COLO829 (cell line): Measurements from ENCODE around the gene NAV3.
"Not testable (repeated sequence)": the region's sequence is repeated elsewhere in the genome, so short reads cannot be mapped to it uniquely, and the experiment has no call there.

Experiments
- DNase-seq: peaks from one replicate; pipeline ENCODE4 v3.0.0; 2012; ENCODE audit warnings: low spot score

NAV3 gene

DNA sequence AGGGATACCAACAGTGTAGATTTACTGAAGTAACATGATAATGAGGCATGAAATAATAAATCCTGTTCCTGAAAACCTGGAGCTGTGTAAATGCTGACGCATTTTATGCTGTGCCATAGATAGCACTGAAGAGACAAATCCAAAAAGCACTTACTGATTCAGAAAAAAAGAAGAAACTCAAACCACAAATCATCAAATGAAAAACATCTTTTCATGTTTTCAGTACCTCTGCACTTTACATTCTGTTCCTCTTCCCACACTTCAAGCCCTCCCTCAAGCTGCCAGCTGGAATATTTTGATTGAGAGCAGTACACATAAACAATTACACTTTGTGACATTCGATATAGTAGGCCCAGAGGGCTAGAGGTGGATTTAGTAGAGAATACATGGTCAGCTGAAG, 362.3 kb downstream of the NAV3 start:
- DNase-seq: no peak

DNA sequence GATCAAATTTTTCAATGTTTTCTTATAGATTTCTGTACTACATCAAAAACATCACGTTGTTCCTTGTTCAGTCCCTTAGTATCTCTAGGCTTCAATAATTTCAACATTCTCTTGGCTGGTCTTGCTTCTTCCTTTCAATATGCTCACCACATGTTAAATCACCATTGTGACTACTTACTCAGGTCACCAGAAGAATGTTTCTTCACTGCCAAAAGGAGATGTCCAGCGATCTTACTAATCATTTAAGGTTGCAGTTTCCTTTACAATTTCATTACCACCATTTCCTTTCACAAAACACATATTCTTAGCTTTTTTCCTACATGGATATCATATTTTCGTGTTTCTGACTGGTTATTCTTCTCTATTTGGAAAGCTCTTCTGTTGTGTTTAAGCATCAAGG, 363.8 kb downstream of the NAV3 start:
- DNase-seq: no peak

DNA sequence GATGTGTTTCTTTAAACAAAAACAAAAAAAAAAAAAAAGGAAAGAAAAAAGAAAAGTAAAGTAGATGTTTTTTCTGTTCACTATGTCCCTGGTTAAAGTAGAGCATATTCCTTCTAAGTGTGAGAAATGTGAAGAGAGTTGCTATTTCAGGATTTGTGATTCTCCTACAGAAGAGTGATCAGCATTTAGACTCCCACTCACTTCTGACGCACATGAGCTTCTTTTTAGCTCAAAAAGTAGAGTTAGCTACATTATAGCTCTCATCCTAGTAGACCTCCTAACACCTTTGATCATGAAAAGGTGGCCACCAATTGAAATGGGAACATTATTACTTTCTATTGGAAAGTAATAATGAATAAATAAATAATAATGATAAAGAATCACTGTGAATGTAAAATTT, 368.2 kb downstream of the NAV3 start:
- no peak for DNase-seq

DNA sequence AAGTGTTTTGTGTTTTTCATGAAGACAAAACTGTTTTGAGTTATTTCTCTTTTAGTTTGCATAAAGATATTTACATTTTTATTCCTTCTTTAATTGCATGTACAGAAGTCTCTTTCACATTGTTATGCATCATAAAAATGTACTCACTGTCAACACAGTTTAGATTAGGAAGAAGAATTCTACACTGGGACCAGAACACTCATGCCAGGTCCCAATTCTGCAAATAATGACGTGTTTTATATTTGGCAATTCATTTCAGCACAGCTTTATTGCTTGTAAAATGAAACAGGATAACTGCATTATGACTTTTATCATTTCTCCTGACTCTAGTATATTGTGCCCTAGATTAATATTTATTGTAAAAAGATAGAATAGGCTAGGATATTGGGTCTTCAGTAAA, 369.2 kb downstream of the NAV3 start:
- no peak for DNase-seq

DNA sequence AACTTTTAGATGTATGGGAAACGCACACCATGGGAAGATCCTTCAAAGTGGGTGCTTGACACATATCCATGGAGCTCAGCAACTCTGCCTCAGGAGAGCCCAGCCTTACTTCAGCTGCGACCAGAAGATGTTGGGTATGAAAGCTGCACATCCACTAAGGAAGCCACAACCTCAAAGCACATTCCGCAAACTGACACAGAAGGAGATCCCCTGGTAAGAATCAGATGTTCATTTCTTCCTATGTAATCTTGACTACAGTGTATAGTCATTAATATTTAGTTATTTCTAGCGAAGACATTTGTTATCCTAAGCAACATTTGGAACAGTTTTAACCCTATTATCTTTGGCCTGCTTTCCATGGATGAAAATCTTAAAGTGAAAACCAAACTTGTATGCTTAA, 374.2 kb downstream of the NAV3 start:
- no peak for DNase-seq

DNA sequence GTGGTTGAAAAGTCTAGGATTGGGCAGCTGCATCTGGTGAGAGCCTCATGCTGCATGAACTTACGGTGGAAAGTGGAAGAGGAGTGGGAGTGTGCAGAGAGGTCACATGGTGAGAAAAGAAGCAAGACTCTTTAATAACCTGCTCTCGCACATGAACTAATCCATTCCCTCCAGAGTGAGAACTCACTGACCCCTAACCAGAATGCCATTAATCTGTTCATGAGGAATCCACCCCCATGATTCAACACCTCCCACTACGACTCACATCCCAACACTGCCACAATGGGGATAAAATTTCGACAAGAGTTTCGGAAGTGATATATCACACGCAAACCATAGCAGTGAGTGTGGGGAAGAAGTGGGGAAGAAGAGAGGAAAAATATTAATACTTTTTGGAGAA, 377.4 kb downstream of the NAV3 start:
- DNase-seq: no peak

DNA sequence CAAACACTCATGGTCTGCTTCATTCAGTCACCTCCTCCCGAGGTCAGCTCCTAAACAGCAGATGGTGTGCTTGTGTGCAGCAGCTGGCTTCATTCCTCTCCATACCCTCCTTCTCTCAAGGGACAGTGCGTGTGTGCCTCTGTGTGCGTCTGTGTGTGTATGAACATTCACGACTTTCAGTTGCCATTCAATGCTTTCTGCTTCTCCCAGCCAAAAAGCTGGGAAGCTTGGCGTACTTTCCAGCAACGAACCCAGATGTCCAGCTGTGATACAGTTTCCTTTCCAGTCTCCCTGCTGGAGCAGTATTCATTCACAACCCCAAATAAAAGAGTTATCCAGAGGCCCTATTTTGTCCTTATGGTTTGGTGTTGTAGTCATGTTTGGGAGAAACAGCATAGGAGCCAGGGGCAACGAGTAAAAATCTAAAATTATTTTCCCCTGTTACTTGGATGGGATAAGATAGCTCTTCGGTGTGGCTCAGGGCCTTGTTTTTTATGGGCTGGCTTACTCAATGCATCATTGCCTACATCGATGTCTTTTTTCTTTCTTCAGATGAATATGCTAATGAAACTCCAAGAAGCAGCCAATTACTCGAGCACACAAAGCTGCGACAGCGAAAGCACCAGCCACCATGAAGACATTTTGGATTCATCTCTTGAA, 379.3 kb downstream of the NAV3 start:
- DNase-seq: no peak

DNA sequence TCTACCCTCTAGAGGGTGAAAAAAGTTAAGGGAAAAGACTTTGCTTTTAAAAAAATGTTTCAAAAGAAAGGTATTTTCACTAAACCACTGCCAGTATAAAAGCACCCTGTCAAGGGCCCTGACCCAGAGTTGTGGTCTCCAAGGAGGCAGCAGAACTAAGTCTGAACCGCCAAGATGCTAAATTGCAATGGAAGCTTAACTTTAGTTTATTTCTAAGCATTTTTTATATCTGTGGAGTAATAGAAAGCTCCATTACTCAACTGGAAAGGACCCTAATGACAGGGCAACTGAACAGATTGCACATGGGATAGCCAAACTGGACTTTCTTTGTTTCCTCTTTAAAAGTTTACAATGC, 379.8 kb downstream of the NAV3 start:
- DNase-seq: no peak

DNA sequence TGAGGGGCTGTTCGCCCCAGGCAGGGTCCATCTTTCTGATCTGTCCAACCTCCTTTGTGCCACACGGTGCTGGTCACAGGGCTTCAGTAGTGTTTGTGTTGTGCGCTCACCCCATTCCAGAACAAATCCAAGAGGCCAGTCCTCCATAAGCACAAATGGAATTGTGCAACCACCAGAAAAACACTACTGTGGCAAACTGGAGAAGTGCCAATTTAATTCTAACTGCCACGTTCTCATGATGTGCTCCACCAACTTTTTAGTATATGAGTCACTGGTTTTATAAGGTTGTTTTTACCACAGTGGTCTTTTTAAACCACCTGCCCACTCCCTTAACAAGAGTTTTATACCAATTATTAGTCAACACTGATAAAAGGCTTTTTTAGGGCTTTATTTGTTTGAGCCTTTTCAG, 380.2 kb downstream of the NAV3 start:
- DNase-seq: peak; percentile 12

DNA sequence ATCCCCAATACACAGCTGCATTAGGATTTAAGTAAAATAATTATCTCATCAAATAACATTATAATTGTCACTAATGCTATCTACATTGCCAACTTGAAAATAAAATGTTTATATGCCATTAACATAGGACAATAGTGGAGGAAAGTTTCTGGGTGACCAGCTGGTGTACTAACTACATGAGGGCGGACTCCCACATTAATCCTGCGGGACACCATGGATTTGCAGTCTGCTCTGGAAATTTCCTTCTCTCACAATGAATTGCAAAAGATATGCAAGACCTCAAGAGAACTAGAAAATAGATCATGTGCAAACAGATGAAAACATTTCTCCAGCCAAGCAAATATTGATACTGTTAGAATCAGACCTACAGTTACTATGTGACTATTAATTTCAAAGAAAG, 390.1 kb downstream of the NAV3 start:
- DNase-seq: no peak

DNA sequence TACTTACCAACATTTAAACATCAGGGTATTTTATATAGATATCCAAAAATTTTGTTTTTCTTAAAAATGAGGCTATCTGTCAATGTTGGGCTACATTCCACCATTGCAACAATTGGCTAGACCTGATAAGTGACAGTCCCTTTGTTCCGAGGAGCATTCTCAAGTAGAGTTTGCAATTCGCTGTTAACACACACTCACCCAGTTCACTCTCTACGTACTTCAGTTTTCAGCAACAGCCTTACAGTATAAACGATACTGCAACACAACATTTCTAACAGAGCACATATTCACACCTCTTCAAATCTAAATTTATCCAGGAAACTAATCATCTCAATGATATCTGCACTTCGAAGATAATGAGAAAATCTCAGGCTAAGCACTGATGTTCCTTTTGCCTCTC, 393.5 kb downstream of the NAV3 start:
- DNase-seq: no peak

DNA sequence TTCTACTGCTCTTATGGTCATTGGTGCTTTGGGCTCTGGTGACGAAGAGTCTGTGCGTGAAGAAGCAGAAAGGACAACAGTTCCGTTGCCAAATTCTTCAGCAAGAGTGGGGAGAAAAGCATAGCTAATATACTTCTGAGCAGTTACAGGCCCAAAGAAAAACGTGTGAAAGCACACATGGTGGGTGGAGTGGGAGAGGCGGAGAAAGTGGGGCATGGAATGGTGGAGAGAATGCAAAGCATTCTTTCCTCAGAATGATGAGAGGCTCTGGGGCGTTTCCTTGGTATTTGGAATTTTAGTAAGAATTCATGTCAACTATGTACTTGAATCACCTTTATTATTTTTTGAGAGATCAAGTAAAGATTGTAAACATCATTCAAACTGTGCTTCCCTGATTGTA, 396.1 kb downstream of the NAV3 start:
- no peak for DNase-seq

DNA sequence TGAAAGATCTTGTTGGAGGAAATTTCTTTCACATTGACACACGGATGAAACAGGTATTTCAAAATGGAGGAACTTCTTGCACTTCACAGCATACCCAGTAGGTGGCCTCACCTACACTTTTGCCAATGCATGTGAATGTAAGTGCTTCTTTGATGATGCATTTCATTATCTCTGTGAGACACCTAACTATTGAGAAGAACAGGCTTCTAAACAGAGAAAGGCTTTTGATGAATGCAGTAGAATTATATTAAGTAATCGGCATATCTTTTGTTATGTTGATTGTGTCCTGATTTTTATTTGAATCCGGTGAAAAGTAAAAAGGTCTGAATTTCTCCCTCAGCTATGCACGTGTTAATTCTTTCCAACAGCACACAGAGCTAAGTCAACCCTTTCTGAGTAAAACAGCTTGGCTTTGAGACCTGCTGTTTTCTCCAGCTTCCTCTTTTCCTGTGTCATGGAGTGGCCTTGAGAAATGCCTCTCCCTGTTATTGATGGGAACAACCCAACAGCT, 399.0 kb downstream of the NAV3 start:
- peak; percentile 37 for DNase-seq

DNA sequence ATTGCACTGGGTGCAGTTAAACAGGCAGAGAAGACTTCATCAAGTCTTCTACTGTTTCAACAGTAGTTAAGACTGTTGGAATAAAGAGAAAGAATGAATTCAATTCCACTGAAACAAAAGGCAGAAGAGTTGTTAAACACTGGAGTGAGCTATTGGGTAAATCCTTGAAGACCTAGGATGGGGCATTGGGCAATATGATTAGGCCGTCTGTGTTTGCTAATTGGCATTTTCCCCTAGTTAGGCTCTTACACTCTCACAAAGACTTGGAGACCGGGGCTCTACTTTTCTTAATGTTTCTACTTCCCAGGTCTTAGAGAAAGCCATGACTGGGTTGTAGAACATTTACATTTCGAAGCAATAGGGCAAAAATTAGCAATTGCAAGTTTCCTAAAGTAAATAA, 402.1 kb downstream of the NAV3 start:
- no peak for DNase-seq

DNA sequence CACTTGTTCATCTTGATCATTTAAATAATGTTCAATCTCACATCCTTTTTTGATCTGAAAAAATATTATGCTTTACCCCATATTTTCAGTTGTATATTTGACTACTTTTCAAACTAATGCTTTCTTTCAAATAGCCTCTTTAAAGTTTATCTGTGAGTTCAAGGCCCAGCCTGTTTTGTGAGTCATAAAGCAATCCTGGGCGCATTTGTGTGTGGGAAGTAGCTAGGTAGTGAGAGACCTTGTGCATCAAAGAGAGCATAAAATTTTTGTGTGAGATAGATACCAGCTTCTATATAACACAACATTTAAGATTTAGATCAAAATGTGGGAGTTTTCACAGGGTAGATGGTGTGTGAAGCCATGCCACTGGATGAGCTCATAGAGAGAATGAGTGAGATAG, 405.6 kb downstream of the NAV3 start:
- DNase-seq: no peak

DNA sequence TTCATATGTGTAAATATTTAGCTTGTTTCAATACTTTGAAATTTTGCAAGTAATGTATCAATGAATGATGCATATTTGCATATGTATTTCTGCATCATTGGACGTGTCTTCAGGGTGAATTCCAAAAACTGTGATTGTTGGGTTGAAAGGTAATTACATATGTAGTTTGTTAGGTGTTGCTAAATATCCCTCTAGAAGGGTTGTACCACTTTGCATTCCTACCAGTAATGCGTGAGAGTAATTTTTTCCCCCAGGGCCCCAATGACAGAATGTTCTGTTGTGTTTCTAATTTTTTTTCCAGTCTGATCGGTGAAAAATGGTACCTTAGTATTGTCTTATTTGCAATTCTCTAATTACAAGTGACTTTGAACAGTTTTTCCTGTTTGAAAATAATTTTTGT, 408.9 kb downstream of the NAV3 start:
- DNase-seq: no peak

DNA sequence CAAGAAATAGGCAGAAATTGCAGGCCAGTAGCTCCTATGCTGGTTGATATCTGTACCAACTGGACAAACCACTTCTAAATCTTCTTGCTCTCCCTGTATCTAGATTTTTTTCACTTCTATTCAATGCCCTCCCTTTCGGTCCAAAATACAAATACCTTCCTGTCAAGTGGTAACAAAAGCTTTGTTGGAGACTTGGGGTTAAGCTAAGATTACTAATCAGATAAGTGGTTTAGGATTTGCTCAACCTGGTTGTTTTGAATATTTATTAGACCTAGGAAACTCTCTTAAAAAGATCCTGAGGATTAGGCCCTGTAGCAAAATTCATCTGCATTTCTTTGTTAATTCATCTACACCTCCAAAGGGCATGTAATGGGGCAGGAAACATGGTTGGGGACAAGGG, 410.1 kb downstream of the NAV3 start:
- no peak for DNase-seq

DNA sequence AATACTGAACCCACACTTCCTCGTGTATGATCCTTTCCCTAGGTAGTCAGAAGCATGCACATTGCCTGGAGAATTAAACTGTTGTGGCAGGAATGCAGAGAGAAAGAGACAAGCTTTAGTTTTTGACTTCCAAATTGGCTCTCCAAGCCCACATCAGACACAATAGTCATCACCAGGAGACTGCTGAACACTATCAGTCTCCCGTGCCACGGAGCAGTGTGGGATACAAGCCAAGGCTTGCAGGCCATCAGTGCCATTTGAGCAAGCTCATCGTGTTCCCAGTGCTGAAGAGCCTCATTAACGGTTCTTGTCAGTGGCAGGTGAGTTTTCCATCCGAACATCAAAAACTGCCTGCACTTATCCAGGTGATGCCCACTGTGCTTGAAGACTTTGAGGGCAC, 410.8 kb downstream of the NAV3 start:
- DNase-seq: no peak

DNA sequence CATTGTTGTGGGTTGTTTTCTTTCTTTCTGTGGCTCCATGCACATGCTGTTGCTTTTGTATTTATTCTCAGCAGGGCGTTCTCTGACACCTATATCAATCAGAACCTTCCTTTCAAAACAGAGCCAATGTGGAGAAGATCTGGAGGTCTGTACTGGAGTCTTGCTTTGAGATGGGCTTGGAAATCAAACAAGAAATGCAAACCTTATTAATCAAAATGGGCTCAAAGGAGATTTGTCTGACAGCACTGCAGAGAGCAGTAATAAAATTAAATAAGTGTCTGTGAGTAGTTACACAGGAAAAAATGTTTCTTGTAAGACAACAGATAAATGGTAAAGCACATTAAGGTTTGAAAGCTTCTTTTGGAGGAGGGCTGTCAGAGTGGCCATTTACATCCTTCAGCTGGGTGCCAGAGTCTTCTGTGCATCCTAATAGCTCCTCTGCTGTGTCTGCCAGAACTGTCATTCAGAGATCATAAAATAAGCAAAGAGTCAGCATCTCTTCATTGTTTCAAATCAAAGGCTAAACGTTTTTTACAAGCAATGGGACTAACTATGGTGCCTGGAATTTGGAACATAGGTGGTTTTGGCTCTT, 414.3 kb downstream of the NAV3 start:
- no peak for DNase-seq

DNA sequence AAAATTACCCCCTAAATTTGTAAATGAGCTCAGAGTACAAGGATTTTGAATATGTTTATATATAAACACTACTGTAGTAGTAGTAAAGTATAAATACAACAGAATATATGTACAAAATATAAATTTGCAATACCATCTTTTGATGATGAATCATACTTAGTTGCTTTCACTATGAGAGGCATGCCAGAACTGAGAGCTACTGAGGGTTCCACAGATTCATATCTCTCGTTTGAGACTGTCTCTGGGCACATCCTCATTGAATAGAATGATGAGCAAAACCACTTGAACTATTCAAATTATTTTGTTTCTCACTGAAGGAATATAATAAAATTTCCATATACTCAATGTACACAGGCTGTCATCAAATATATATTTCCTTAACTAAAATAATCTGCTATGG, 417.6 kb downstream of the NAV3 start:
- no peak for DNase-seq

DNA sequence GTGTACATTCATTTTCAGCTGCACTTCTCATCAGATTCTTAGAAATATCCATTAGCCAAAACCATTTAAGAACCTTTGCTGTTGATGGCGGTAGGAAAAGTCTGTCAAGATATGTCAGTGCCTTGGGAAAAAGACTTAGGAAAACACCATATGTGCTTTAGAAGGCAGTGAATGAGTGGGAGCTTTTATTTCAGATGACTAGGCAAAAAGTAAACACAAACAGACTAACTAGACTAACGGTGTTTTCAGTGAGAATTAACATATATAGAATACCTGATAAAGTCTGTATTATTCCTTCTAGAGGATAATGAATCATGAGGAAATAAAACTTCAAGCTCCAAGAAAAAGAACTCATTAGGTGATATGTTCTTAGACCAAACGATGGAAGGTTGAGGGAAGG, 418.9 kb downstream of the NAV3 start:
- no peak for DNase-seq

DNA sequence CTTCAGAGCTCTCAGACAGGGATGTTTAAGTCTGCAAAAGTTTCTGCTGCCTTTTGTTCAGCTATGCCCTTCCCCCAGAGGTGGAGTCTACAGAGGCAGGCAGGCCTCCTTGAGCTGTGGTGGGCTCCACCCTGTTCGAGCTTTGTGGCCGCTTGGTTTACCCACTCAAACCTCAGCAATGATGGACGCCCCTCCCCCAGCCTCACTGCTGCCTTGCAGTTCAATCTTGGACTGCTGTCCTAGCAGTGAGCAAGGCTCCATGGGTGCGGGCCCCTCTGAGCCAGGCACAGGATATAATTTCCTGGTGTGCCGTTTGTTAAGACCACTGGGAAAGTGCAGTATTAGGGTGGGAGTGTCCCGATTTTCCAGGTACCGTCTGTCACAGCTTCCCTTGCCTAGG, 427.0 kb downstream of the NAV3 start:
- not testable (repeated sequence) for DNase-seq

DNA sequence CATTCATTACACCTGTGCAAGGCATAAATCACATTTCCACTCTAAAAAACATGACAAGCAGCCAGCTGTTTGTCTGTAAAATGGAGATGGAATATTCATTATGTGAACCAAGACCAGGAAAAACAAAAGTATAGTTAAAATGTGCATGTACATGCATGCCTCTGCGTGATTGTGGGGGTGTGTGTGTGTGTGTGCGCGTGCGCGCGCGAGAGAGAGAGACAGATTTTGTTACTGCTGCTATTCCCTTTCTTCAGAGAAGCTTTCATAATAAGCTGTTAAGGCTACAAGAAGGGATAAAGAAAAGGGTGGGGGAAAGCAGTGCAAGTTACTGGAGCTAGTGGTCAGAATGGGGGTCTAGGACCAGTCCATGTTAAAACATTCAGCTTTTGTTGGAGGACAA, 430.3 kb downstream of the NAV3 start:
- DNase-seq: no peak

DNA sequence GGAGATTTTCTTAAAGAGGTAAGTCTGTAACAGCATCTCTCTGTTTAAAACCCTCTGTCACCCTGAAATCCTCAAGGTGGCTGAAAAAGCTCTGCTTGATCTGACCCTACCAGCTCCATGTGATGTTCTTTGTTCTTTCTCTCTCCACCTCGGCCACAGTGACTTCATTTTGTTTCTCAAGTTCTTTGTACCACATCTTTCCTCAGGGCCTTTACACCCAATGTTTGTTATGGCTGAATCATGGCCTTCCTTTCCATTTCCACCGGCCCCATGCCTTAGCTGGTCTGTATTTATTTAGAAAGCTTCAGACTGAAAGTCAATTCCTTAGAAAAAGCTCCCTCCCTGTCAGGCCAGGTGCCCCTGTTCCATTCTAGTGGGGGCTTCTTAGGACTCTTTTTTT, 431.2 kb downstream of the NAV3 start:
- no peak for DNase-seq
